Astrocyte of the hippocampus (primary cell): ENCODE data around the gene ENTPD2.
A peak's percentile ranks its signal among the peaks of the same experiment; 100 is the strongest.

ENCODE experiments used
- DNase-seq: peaks from one replicate; pipeline ENCODE4 v3.0.0; 2011; ENCODE audit warnings: low read depth, low spot score

The ENTPD2 gene

DNA sequence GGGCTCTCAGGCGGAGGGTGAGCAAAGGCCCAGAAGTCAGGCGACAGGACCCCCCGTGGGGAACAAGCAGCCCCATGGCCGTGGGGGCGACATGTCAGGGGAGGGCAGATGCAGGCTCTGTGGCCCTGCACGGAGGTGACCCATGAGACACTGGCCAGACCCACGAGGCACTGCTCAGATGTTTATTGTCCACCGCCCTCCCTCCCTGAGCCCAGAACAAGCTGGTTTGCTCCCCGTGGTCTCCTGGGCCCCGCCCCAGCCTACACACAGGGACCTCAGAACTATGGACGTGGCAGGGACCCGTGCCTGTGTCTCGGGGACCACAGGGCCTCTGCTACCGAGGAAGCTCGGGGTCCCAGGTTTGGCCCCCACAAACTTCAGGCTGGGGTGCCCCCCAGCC is 23.9 kb downstream of the ENTPD2 start:
- DNase-seq = no peak

- DNase-seq = peak; percentile 74
Measured at GRCh38 chr9:137029058-137029936, 24.6 kb downstream of the ENTPD2 start.

DNA sequence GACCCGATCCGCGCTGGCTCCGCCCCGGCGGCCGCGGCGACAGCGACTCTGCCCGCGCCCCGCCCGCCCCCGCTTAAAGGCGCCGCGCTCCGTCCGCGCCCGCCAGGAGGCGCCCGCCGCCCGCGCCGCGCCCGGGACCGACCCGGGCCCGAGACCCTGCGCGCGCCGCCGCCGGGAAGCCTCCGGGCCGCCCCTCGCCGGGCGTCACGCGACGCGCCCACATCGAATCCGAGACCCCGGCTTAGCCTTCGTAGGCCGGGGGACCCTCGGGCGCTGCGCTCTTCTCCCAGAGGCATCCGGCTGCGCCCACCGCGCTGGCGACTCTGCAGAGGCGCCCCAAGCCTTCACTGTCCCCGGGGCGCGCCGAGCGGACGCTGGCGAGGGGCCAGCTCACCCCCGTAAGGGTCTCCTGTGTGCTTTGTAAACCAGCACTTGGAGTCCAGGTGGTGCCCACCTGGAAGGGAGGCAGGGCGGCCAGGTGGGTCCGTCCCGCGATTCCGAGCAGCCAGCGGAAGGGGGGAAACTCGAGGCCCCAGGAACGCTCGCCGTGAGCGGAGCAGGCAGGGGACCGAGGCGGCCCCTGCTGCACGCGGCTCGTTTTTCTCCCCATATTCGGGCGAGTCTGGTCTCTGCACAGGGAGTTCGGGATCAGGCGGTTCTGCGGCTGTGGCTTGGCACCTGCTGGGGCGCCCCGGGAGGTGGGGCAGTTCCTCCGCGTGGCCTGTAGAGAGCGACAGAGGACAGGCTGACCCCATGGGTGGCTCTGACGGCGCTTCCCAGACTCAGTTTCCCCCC is 25.4 kb downstream of the ENTPD2 start:
- peak; percentile 79 for DNase-seq

DNA sequence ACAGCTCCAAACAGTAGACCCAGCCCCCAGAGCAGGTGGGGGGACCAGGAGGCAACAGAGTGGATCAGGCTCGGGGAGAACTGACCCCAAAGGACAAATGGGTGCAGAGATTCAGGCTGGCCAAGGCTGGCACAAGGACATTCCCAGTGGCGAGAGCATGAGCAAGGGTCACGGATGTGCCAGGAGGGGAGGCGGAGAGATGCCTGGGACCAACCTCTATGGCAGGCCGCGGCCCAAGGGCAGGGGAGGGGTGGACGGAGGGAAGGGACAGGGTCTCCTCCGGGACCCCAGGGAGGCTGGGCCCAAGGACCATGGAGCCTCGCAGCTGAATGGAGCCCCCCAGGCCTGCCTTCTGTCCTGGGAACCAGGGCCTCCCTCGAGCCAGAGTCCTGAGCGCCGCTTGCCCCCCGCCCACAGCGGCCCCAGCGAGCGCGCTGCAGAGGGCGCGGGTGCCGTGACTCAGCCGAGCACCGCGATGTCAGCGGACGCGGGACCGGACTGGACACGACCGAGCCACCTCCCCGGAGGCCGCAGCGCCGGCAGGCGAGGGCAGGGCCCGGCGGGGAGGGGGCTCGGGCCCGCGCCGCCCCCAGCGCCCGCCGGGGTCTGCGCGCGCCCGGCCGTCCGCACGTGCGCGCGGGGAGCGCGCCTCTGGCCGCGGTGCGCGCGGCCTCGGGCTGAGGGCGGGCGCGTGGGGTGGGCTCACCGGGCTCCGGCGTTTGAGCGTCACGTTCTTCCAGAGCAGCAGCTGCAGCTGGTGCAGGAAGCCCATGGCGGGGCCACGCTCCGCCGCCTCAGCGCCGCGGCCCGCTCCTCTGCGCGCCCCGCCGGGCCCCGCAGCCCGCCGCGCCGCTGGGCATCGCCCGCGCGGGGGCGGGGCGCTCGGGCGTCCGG is 26.2 kb downstream of the ENTPD2 start, which contains the start of gene ABCA2:
ABCA2 (minus strand) TSS at position 869 of the 894 bp plus-strand sequence; CDS start at position 772, 97 bp downstream.
- peak; percentile 57 for DNase-seq

- DNase-seq = no peak
Measured at GRCh38 chr9:137026828-137027227, 27.0 kb downstream of the ENTPD2 start.

DNA sequence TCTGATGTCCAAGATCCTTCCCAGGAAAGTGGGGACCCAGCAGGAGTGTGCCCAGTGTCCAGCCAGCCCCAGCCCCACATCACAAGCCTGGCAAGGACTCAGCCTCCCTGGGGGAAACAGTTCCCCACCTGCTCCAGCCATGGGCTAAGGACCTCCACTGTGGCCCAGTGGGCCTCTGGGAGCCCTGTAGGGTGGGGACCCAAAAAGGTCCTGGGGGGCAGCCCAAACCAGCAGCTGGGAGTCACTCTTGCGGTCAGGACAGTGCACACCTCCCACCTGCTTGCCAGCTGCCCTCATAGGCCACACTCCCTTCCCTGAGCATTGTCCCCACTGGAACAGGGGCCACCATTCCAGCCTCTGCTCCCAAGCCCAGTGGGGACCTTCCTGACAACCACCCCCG is 27.5 kb downstream of the ENTPD2 start:
- DNase-seq = no peak

- DNase-seq = peak; percentile 65
Measured at GRCh38 chr9:137025517-137025966, 28.3 kb downstream of the ENTPD2 start.

DNA sequence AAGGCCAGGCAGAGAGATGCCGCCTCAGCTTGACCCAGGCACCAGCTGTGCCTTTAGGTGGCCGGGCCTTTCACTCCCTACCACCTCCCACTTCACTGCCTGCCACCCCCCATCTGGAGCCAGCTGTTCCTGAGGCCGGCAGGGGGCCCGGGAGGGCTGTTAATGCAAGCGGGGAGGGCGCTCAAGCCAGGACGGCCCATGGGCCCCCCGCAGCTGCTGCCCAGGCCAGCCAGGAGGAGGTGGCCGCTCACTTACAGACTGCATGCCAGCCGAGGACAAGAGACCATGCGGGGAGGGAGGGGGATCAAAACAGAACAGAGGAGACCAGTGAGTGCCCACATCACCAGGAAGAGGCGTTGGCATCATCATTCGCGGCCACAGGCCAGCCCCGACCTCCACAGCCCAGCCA is 30.3 kb downstream of the ENTPD2 start:
- no peak for DNase-seq

GRCh38 chr9:137023157-137023556 is 30.7 kb downstream of the ENTPD2 start:
- no peak for DNase-seq

DNA sequence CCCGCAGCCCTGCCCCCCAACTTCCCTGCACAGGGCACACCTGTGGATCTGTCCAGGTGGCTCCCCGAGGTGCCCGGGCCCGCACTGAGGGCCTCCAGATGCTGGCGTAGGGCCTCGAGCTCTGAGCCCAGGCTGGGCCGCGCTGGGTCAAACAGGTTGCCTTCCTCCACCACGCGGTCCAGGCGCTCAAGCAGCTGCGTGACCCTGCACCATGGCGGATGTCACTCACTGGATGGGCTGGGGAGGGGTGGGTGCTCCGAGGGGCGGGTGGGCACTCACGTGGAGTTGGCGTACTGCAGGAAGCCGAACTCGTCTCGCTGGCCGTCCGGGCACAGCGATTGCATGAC is 31.2 kb downstream of the ENTPD2 start:
- no peak for DNase-seq

- no peak for DNase-seq
Measured at GRCh38 chr9:137021979-137022661, 31.7 kb downstream of the ENTPD2 start.

GRCh38 chr9:137021568-137021978 is 32.3 kb downstream of the ENTPD2 start:
- no peak for DNase-seq

GRCh38 chr9:137020771-137021567 is 32.9 kb downstream of the ENTPD2 start:
- no peak for DNase-seq

GRCh38 chr9:137019891-137020683 is 33.8 kb downstream of the ENTPD2 start:
- no peak for DNase-seq

DNA sequence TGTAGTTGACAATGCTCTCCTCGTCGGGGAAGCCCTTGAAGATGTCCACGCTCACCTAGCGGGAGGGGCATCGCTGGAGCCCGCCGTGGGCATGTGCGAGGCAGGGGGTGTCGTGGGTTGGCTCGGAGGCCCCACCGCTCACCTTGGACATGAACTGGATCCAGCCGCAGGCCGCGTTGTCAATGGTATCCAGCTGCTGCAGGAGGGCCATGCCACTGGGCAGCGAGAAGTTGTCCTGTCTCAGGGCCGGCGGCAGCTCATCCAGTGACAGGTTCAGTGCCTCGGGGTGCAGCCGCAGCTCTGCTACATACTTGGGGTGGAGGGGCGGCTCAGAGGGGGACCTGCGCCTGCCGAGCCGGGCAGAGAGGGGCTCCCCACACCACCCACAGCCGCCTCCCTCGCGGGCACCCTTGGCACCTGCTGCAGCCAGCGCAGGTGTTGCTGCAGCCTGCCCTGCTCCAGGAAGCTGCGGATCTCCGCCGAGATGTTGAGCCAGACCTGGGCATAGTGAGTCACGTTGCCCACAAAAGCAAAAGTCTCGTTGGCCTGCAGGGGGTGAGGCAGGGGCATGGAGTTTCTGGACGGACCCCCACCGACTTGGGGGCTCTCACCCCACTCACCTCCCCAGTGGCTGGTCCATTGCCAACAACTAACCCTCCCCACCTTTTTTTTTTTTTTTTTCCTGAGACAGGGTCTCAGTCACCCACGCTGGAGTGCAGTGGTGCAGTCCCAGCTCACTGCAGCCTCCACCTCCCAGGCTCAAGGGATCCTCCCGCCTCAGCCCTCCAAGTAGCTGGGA is 34.9 kb downstream of the ENTPD2 start:
- no peak for DNase-seq

- no peak for DNase-seq
Measured at GRCh38 chr9:137017791-137018497, 35.9 kb downstream of the ENTPD2 start.

DNA sequence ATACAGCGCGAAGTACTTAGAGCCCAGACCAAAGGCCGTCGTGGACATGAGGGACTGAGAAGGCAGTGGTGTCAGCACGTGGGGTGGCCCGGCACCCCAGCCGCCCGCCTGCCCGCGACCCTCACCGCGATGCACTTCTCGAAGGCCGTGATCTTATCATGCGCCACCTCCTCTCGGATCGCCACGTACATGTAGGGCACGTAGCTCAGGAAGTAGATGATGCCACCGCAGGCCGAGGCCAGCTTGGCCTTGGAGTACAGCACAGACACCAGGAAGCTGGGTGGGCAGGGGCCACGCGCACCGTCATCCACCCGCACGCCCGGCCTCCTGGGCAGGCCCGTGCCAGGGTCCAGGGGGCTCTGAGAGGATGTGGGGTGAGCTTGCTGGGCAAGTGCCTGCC is 36.8 kb downstream of the ENTPD2 start:
- no peak for DNase-seq

GRCh38 chr9:137016436-137016835 is 37.4 kb downstream of the ENTPD2 start:
- no peak for DNase-seq
